Spinal cord (tissue), 10 donors: ENCODE results near the gene TTC39B. TPM values are rescaled to one million over a fixed set of nuclear protein-coding genes. Genes with fewer than 3 reads are reported as not detected.

Experiments used
- DNase-seq, 6 donors: peaks; one replicate each; pipeline versions ENCODE4 v3.0.0 to v3.0.0-alpha.2; 2013 to 2015; ENCODE audit warnings: low spot score in 6 of 6, low read depth in 4 of 6
- H3K27ac ChIP-seq: one replicate; pipeline ENCODE4 v1.5.1; 2013; ENCODE audit warnings: low read depth, low read length, control low read depth
- H3K27me3 ChIP-seq: one replicate; pipeline ENCODE4 v1.6.1; 2013; ENCODE audit warnings: low read length; ENCODE audit not compliant: control insufficient read depth, insufficient read depth
- H3K36me3 ChIP-seq: one replicate; pipeline ENCODE4 v1.6.1; 2013; ENCODE audit warnings: low read length; ENCODE audit not compliant: control insufficient read depth, insufficient read depth
- H3K4me1 ChIP-seq: one replicate; pipeline ENCODE4 v1.6.1; 2013; ENCODE audit warnings: low read length; ENCODE audit not compliant: control insufficient read depth, insufficient read depth
- H3K4me3 ChIP-seq: one replicate; pipeline ENCODE4 v1.5.1; 2013; ENCODE audit warnings: low read depth, low read length, control low read depth
- H3K9me3 ChIP-seq: one replicate; pipeline ENCODE4 v1.6.1; 2013; ENCODE audit warnings: low read length; ENCODE audit not compliant: control insufficient read depth, insufficient read depth
- WGBS: methylation state at CpG from one replicate; pipeline ENCODE4 v1.1.5; 2013; ENCODE audit warnings: missing lambda C conversion rate; ENCODE audit not compliant: insufficient coverage; 5-methylcytosine and 5-hydroxymethylcytosine counted together
- polyA plus RNA-seq, 2 donors: library from polyadenylated mRNA; unstranded; fragments of 120-200 nt; gene quantifications; one replicate each; pipeline ENCODE4 v1.2.1, GENCODE V29; 2013; ENCODE audit not compliant: insufficient read length in 2 of 2
- total RNA-seq, 2 donors: library from RNA; depleted of rRNA in 1 of 2; stranded (reverse); fragments of 120-200 nt in 1 of 2; fragments of >200 nt in 1 of 2; gene quantifications; one replicate each; pipeline versions ENCODE4 v1.2.3 to v1.2.4, GENCODE V29; 2013 to 2014
- donor health status: healthy.

TTC39B gene
- total and polyA plus RNA-seq, 4 donors = 5.3 to 25.2 (median 10.1) TPM

GRCh38 chr9:15154677-15155076 lies 152.3 kb downstream of the TTC39B start:
- H3K36me3 ChIP-seq = no peaks in the 10 kb centered on the region
- DNase-seq = no peak
- no peak overlapping the region for H3K27ac ChIP-seq
- no peaks in the 10 kb centered on the region for H3K9me3 ChIP-seq
- no peak overlapping the region for H3K4me3 ChIP-seq
- H3K27me3 ChIP-seq = no peaks in the 10 kb centered on the region
- H3K4me1 ChIP-seq = no peaks in the 10 kb centered on the region
- WGBS = 57% methylated on average over 1 of the region's 4 CpGs

GRCh38 chr9:15153961-15154360 lies 153.1 kb downstream of the TTC39B start:
- Histone ChIP-seq H3K4me1 (no peaks in the 10 kb centered on the region), H3K4me3 (no peak overlapping the region), H3K36me3 (no peaks in the 10 kb centered on the region), H3K27me3 (no peaks in the 10 kb centered on the region), H3K9me3 (no peaks in the 10 kb centered on the region), H3K27ac (no peak overlapping the region)
- 96% methylated on average over 2 of the region's 3 CpGs for WGBS
- no peak for DNase-seq

- WGBS = 76% methylated on average over 3 of the region's 4 CpGs
Measured at GRCh38 chr9:15150939-15151338, 156.1 kb downstream of the TTC39B start.

GRCh38 chr9:15149450-15149849 lies 157.6 kb downstream of the TTC39B start:
- no peak overlapping the region for H3K4me3 ChIP-seq
- DNase-seq = no peak
- H3K27ac ChIP-seq = no peak overlapping the region
- no peaks in the 10 kb centered on the region for H3K27me3 ChIP-seq
- H3K4me1 ChIP-seq = no peaks in the 10 kb centered on the region
- H3K36me3 ChIP-seq = no peaks in the 10 kb centered on the region
- H3K9me3 ChIP-seq = no peaks in the 10 kb centered on the region

More at GRCh38 chr9:15150939-15151338, 156.1 kb downstream of the TTC39B start:
- H3K4me1 ChIP-seq = no peaks in the 10 kb centered on the region
- H3K9me3 ChIP-seq = no peaks in the 10 kb centered on the region
- H3K4me3 ChIP-seq = no peak overlapping the region
- H3K27ac ChIP-seq = no peak overlapping the region
- DNase-seq = no peak
- H3K36me3 ChIP-seq = no peaks in the 10 kb centered on the region
- no peaks in the 10 kb centered on the region for H3K27me3 ChIP-seq

GRCh38 chr9:15146268-15146700 lies 160.7 kb downstream of the TTC39B start:
- H3K9me3 ChIP-seq = no peaks in the 10 kb centered on the region
- H3K4me1 ChIP-seq = no peaks in the 10 kb centered on the region
- 8% methylated on average over 2 of the region's 9 CpGs for WGBS
- no peaks in the 10 kb centered on the region for H3K27me3 ChIP-seq
- peak in 5 of 6 donors; percentile 6 to 80 (median 26) for DNase-seq
- no peaks in the 10 kb centered on the region for H3K36me3 ChIP-seq
- H3K27ac ChIP-seq = no peak overlapping the region
- H3K4me3 ChIP-seq = no peak overlapping the region

GRCh38 chr9:15144622-15145061 lies 162.4 kb downstream of the TTC39B start:
- Histone ChIP-seq H3K4me3 (no peak overlapping the region), H3K27me3 (no peaks in the 10 kb centered on the region), H3K27ac (no peak overlapping the region), H3K9me3 (no peaks in the 10 kb centered on the region), H3K4me1 (no peaks in the 10 kb centered on the region), H3K36me3 (no peaks in the 10 kb centered on the region)
- DNase-seq = no peak
- WGBS = 48% methylated on average over 3 of the region's 4 CpGs

GRCh38 chr9:15142878-15143534 lies 164.0 kb downstream of the TTC39B start:
- H3K9me3 ChIP-seq = no peaks in the 10 kb centered on the region
- no peaks in the 10 kb centered on the region for H3K36me3 ChIP-seq
- DNase-seq = peak in 5 of 6 donors; percentile 26 to 90 (median 42)
- no peak overlapping the region for H3K4me3 ChIP-seq
- H3K27me3 ChIP-seq = no peaks in the 10 kb centered on the region
- 100% methylated on average over 2 of the region's 6 CpGs for WGBS
- H3K4me1 ChIP-seq = no peaks in the 10 kb centered on the region
- H3K27ac ChIP-seq = no peak overlapping the region

- H3K36me3 ChIP-seq = no peaks in the 10 kb centered on the region
- H3K4me3 ChIP-seq = no peak overlapping the region
- no CpG with 5 or more reads among the region's 1 CpG for WGBS
- no peaks in the 10 kb centered on the region for H3K27me3 ChIP-seq
- no peak overlapping the region for H3K27ac ChIP-seq
- no peaks in the 10 kb centered on the region for H3K4me1 ChIP-seq
- DNase-seq = peak in 1 of 6 donors; percentile 34
- no peaks in the 10 kb centered on the region for H3K9me3 ChIP-seq
Measured at GRCh38 chr9:15140051-15140450, 167.0 kb downstream of the TTC39B start.

GRCh38 chr9:15139469-15139868 lies 167.5 kb downstream of the TTC39B start:
- no peaks in the 10 kb centered on the region for H3K27me3 ChIP-seq
- no peaks in the 10 kb centered on the region for H3K9me3 ChIP-seq
- H3K4me3 ChIP-seq = no peak overlapping the region
- no peak overlapping the region for H3K27ac ChIP-seq
- 71% methylated on average over 7 of the region's 13 CpGs for whole genome bisulfite sequencing
- H3K36me3 ChIP-seq = no peaks in the 10 kb centered on the region
- DNase-seq = no peak
- H3K4me1 ChIP-seq = no peaks in the 10 kb centered on the region

- Histone ChIP-seq H3K27ac (no peak overlapping the region), H3K36me3 (no peaks in the 10 kb centered on the region), H3K27me3 (no peaks in the 10 kb centered on the region), H3K9me3 (no peaks in the 10 kb centered on the region), H3K4me3 (no peak overlapping the region), H3K4me1 (no peaks in the 10 kb centered on the region)
- WGBS = no CpG with 5 or more reads among the region's 2 CpGs
- peak in 1 of 6 donors; percentile 12 for DNase-seq
Measured at GRCh38 chr9:15138357-15138686, 168.7 kb downstream of the TTC39B start.
